ENCODE results near the gene ABHD14A. TPM values are rescaled to one million over a fixed set of nuclear protein-coding genes. Genes with fewer than 3 reads are reported as not detected.
"Not testable (repeated sequence)": the region's sequence is repeated elsewhere in the genome, so short reads cannot be mapped to it uniquely, and the experiment has no call there.

Gene ABHD14A
- 16.1 TPM for polyA plus RNA-seq (ENCODE audit: insufficient read length)

DNA sequence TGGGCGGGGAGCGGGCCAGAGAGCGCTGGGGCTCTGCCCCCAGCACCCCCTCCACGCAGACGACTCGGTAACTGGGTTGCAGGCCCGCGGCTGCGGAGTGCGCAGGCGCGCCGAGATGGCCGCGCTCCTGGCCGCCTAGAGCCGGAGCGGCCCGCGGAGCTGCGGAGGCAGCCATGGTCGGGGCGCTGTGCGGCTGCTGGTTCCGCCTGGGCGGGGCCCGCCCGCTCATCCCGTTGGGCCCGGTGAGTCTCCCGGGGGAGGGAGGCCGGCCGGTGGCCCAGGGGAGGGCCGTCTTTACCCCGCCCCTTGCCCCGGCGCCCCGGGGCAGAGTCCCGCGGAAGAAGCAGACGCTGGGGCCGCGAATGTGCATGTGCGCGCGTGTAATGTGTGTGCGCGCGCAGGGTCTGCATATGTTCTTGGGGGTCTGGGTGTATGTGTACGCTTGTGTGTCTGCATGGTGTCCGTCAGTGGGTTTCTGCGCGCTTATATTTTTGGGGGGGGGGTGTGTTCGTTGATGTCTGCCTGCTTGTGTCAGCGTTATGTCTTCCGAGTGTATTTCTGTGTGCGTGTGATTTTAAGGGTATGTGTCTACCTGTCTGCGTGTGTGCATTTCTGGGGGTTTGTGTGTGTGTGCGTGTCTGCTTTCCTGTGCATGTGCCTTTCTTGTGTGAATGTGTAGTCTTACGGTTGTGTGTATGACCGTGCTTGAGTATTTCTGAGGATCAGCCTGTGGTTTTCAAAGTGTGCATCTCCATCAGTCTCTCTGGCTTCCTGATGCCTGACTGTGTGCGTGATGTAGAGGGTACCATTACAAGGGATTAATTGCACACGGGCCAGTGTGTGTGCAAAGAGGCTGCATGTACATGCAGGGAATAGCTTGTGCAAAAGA is at the start of gene ABHD14A:
Gene ABHD14A (plus strand): TSS at position 102 of the 889 bp plus-strand sequence. CDS start 72 bp downstream, at position 174.
- no peak for DNase-seq (ENCODE audit: low read depth)

DNA sequence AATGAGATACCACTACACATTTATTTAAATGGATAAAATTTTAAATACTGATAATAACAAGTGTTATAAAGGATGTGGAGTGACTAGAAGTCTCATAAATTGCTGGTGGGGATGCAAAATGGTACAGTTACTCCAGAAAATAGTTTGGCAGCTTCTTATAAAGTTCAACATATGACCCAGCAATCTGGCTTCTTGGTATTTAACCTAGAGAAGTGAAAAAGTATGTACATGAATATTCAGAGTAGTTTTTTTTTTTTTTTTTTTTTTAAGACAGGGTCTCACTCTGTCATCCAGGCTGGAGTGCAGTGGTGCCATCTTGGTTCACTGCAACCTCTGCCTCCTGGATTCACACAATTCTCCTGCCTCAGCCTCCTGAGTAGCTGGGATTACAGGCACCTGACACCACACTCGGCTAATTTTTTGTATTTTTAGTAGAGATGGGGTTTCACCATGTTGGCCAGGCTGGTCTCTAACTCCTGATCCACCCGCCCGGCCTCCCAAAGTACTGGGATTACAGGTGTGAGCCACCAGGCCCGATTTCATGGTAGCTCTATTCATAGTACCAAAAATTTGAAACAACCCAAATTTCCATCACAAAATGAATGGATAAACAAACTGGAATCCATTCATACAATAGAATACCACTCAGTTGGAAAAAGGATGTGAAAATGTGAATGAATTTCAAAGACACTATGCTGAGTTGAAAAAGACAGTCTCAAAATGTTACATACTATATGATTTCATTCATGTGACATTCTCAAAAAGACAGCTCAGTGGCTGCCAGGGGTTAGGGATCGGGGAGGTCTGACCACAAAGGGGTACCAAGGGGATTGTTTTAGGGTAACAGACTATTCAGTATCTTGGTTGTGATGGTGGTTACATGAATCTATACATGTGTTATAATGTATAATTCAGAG is 47.5 kb upstream of the ABHD14A start:
- no peak for DNase-seq (ENCODE audit: low read depth)

DNA sequence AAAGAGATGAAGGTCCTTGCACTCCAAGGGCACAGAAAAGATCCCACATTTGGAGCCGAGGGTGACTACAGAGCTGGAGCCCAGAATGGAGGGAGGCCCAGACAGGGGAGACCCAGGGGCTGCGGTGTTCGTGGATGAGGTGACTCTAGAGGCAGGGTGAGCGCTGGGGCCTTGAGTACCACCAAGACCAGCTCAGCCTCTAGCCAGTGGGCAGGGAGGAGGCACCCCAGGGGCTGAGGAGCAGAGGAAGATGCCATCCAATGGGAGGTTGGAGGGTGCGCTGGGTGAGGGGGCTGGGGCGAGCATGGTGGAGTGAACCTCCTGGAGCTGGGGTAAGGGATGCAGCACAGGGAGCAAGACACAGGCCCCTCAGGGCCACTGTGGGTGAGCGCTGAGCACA is 46.4 kb upstream of the ABHD14A start:
- DNase-seq (ENCODE audit: low read depth), result no peak

DNA sequence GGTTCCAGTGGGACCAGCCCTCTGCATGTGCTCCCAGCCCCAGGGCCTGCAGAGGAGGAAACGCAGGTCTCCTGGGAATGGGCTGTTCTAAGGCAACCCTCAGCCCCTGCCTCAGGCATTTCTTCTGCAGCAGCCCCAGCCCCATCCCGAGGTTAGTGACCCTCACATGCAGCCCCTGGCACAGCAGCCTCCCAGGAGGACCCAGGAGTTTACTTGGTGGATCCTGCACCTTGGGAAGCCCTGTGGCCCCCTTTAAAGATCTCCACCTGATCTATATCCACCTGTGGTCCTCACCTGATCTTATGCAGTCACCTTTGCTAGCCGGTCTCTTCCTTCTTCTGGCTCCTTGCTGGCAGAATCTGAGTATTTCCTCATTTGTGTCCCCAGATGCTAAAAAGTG is 45.9 kb upstream of the ABHD14A start:
- DNase-seq (ENCODE audit: low read depth), result not testable (repeated sequence)

DNA sequence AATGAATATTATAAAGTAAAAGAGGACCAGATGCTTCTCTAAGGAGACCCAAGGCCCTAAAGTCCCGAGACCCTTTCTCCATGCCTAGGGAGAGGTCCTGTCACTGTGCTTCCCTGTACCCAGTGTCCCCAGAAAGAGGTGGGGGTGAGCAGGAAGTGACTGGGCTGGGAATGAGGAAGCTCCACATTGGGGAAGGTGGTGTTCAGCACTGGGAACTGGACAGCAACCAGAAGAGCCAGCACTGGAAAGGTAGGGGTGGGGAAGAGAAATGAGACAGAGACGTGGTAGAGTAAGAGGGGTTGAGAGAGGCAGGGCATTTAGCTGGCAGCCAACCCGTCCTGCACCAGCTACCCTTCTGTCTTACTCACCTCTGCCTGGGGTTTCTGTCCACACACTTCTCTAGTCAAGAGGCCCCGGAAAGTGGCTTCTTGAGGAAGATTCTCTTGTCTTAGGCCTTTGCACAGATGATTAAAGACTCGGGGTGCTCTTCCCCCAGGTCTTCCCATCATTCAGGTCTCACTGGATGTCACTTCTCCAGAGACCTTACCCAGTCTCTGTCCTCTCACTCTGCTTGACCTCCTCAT is 45.4 kb upstream of the ABHD14A start:
- DNase-seq (ENCODE audit: low read depth), result no peak

DNA sequence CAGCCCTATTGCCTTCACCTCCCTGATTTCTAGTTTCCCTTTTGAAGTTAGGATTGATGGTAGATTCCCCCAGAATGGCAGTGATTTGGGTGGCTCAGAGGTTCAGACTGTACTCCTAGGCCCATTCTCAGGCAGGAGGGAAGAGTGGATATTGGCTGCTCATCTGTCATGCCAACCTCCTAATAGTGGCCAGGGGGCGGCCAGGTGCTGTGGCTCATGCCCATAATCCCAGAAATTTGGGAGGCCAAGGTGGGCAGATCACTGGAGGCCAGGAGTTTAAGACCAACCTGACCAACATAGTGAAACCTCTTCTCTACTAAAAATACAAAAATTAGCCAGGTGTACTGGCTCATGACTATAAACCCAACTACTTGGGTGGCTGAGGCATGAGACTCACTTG is 44.4 kb upstream of the ABHD14A start:
- no peak for DNase-seq (ENCODE audit: low read depth)

DNA sequence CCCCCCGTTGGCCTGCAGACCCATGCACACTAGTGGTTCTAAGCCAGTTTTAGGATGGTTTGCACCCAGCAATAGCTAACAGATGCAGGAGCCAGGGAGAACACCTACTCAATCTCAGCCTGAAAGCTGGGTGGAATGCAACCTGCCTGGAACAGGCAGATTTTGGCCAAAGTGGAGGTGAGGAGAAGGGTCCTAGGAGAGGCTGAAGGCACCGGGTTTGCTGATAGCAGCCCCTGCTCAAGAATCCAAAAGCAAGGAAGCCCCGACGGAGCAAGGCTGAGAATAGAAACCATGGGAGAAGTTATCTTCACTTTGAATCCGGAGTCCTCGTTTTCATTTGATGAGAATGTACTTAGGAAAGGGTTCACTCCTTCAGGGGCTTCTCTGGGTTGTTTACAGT is 43.1 kb upstream of the ABHD14A start:
- DNase-seq (ENCODE audit: low read depth), result no peak

DNA sequence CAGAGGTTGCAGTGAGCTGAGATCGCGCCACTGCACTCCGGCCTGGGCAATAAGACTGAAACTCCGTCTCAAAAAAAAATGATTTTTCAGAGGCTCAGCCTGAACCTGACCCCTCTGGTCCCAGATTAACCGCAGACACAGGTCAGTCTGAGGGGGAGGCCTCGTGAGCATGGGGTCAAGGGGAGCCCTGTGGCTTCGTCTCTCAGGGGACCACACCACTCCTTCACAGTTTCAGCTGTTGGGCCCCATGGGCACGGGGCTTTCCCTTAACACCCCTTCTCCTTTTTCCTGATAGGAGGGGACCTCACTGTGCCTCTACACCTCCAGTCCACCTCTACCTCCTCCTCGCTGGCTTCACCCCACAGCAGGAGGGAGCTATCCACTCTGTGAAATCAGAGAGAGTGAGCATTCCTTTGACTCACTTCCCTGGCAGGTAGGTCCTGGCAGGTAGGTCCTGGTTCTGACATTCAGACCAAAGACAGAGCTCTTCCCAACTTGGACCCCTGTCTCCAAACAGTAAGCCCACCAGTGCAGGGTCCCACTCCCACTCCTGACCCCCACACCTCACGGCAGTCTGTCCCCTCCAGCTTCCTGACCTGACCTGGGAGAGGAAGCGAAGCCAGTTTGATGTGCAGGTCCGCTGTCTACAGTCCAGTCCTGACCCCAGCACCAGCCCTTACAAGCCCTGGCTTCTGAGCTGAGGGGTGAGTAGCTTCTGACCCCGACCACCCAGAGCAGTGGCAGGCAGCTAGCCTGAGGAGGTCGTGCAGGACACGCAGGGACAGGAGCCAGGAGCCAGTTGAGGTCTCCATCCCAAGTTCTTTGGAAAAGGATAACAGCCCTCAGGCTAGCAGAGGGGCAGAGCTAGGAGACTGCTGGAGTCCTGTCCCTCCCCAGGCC is 42.1 kb upstream of the ABHD14A start:
- DNase-seq (ENCODE audit: low read depth), result no peak

DNA sequence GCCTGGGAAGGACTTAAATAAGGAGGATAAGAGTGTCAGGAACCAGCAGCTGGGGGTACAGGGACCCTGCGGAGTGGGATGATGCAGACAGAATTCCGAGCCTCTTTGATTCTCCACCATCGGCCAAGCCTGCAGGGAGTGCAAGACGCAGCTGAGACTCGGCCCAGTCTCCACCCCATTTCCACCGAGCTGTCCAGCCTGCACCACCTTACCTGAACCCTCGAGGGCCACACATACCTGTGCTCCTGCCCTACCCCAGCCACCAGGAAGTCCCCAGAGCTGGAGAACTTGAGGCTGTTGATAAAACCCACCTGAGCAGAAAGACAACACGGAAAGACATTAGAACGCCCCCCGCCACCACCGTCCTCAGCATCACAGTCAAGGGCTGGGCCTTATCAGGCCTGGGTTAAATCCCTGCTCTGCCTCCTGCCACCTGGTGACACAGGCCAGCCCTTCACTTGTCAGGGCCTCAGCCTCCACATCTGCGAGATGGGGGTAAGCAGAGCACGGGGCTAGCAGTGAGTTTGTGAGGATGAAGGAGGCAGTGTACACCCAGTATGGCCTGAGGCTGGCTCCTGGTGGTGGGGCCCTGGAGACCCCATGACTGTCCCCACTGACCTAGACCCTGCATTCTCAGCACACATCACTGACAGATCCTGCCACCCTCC is 41.3 kb upstream of the ABHD14A start:
- no peak for DNase-seq (ENCODE audit: low read depth)

DNA sequence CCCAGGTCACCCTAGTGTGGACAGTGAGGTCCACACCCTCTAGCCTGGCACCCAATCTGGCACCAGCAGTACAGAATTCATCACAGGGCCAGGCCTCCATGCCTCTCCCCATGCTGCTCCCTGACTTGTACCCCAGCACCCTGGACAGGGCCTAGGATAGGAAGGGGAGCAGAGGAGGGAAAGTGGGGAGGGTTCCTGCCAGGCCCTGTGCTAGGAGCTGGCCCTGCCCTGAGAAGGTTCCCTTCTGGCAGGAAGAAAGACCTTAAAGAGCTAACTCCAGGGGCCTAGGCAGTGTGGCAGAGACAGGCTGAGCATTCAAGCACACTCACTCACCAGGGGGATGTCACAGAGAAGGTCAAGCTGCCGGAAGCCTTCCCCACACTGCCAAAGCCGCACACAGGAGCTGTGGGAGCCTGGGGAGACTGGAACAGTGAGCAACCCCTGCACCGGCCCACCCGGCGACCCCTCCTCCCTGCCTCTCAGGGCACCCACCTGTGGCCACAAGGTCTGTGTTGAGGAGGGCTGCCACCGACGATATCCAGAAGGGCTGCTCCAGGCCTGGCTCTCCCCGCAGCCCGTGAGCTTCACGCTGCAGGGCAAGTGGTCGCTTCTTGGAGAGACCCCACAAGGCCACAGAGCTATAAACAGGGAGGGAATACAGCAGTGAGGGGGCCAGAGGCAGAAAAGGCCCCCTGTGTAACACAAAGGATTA is 40.6 kb upstream of the ABHD14A start:
- DNase-seq (ENCODE audit: low read depth), result no peak

DNA sequence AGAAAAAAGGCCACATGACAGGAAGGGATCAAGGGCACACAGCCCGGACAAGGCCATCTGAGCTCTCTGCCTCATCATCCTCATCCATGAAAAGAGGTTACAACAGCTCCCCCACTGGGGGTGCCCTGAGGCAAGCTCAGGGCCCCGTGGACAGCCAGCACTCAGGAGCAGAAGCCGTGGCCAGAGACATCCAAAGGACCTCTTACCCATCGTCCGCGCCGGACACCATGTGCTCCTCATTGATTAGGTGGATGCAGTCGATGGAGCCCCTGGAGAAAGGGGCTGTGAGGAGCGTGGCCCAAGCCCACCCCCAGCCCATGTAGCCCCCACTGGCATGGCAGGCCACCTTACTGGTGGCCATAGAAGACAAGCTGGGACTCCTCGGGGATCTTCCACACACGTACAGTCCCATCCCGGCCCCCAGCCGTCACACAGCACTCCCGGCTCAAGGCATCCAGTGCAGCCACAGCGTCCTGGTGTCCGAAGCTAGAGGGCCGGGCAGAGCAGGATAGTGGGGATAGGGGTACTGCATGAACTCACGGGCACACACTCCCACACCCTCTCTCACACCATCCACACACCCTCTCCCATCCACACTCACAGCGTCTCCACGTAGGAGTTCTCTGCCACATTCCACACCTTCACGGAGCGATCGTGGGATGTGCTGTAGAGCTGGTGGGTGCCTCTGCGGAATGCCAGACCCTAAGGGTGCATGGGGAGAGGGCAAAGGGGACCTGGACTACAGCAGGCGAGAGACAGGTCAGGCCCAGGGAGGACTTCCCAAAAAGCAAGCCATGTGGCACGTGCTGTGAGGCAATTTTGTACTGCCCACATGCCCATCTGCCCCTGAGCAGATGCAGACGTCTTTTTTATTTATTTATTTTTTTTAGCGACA is 39.6 kb upstream of the ABHD14A start:
- DNase-seq (ENCODE audit: low read depth), result no peak

DNA sequence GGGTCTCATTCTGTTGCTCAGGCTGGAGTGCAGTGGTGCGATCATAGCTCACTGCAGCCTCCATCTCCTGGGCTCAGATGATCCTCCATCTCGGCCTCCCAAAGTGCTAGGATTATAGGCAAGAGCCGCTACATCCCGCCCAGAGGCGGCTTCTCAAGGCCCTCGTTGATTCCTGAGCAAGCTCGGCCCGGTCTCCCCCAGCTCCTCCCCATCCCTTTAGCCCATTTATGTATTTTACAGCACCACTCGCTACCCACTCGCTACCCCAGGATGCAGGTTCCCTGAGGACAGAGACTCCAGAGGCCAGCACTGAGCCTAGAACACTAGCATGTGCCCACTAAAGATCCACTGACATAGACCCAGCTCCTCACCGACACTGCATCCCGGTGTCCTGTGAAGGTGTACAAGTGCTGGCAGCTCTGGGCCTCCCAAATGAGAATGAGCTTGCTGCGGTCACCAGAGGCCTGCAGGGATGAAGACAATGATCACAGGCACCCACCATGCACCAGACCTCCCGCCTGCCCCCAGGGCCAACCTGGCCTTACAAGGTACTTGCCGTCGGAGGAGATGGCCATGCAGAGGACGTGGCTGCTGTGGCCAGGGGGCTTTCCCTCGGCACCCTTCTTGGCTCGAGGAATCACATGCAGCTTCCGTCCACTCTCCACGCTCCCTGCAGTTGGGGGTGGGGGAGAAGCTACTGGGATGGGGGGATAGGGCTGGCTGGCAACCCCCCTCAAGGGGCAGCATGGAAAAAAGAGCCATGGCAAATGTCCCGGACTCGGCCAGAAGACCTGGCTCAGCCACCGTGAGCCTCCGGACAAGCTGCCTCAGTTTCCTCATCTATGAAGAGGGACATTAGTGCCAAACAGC is 38.7 kb upstream of the ABHD14A start:
- no peak for DNase-seq (ENCODE audit: low read depth)

DNA sequence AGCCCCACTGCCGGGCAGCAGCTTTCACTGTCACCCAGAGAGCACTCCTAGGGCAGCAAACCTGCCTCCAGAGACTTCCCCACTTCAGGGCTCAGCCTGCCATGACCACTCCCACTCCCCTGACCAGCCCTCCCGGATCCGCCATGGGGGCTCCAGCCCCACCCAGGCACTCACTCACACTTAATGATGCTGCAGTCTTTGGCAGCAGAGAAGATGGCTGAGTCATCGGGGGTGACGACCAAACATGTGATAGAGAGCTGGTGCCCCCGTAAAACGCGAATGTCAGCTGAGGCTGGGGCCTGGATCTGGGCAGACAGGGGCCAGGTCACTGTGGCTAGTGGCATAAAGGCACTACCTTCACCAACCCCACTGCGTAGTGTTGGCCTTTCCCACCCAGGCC is 37.9 kb upstream of the ABHD14A start:
- no peak for DNase-seq (ENCODE audit: low read depth)

DNA sequence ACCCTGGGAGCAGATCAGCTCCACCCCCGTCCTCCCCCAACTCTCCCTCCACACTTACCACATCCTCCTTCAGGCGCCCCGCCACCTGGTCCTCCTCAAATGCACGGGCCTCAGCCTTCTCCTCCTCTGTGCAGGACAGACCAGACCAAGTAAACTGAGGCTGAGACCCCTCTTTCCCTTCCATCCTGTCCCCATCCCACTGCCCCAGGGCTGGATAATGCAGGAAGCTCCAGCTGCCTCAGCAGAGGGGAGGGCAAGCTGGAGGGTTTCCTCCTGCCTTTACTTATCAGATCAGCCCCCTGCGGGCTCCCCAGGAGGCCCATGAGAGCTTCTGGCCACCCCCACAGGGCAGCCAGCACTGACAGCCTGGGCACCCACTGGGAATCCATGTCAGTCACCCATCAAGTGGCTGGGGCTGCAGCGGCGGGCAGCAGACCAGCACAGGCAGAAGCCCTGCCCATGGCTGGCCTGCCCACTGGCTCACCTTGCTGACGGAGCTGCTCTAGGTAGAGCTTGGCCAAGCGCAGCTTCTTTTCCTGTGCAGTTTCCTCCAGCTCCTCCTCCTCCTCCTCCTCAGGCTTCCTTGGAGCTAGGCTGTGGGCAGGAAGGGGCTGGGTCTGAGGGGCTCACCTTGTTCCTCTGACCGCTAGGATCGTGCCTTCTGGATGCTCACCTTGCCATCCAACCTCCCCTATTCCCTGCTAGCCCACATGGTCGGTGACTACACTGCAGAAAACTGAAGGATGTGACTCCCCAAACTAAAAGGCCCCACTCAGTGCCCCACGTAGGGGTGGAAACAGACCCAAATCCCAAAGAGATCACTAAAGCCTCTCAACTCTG is 37.0 kb upstream of the ABHD14A start:
- no peak for DNase-seq (ENCODE audit: low read depth)

DNA sequence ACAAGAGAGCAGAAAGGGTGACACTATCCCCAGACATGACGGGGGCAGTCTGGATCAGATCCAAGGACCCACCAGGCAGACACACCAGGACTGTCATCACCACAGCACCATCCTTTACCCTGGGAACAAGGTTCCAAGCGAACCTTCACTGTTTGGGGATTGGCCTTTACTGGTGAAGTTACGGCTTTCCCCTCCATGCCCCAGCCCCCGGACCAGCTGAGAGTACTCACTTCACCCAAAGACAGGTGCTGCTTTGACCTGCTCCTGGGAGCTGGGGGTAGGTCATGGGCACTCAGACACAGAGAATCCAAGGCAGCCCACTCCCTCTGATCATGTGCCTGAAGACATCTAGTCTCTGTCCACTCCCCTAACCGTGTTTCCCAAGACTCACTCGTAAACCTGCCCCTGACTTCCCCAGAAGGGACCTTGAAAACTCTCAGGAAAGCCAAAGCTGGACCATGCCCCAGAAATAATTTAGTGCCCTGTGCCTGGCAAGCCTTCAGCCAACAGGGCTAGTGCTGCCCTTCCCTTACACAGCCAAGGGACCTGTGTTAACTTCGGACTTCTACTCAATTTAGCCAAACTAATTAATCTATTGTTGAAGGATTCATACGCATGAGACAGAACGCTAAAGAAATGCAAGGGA is 36.0 kb upstream of the ABHD14A start:
- DNase-seq (ENCODE audit: low read depth), result no peak

Data from forelimb muscle (tissue), 1 donor.